Stimulated activated effector memory CD8-positive, alpha-beta T cell treated with anti-CD3 and anti-CD28 coated beads, Interleukin-12 subunit alpha, Interleukin-12 subunit beta, amount 100 ng/mL, for 72 hours (primary cell): Measurements from ENCODE around the gene THEM4.
"Not testable (repeated sequence)": the region's sequence is repeated elsewhere in the genome, so short reads cannot be mapped to it uniquely, and the experiment has no call there.

Experiments
- ATAC-seq: fragments of 150-1000 bp; cut with Tn5 transposase; 2 replicates; pipeline ENCODE4 v1.10.0; 2021
- DNase-seq, 2 donors: peaks; one replicate each; pipeline ENCODE4 v3.0.0; 2021 to 2022; ENCODE audit warnings: low spot score in 2 of 2
- H3K27ac Mint-ChIP-seq: one replicate; pipeline ENCODE4 v1.8.0; 2022; ENCODE audit warnings: mild to moderate bottlenecking, mixed read lengths
- H3K36me3 Mint-ChIP-seq: one replicate; pipeline ENCODE4 v1.8.0; 2022; ENCODE audit warnings: mild to moderate bottlenecking, mixed read lengths
- H3K4me1 Mint-ChIP-seq: one replicate; pipeline ENCODE4 v1.8.0; 2022; ENCODE audit warnings: mixed read lengths
- H3K4me3 Mint-ChIP-seq: one replicate; pipeline ENCODE4 v1.8.0; 2022; ENCODE audit warnings: mild to moderate bottlenecking, mixed read lengths
- H3K9me3 Mint-ChIP-seq: one replicate; pipeline ENCODE4 v1.8.0; 2022; ENCODE audit warnings: mixed read lengths

The THEM4 gene

GRCh38 chr1:151914076-151914475, 4.8 kb upstream of the THEM4 start:
- ATAC-seq (no peak), DNase-seq (no peak)
- Mint-ChIP-seq H3K36me3 (peaks cover 5% of the 10 kb centered on the region), H3K9me3 (no peaks in the 10 kb centered on the region), H3K27ac (no peak overlapping the region), H3K4me3 (no peak overlapping the region), H3K4me1 (peaks cover 7% of the 10 kb centered on the region)

- Mint-ChIP-seq H3K36me3 (peaks cover 7% of the 10 kb centered on the region), H3K27ac (no peak overlapping the region), H3K4me3 (no peak overlapping the region), H3K4me1 (peaks cover 13% of the 10 kb centered on the region), H3K9me3 (no peaks in the 10 kb centered on the region)
- no peak for ATAC-seq
- no peak for DNase-seq
Measured at GRCh38 chr1:151912973-151913372, 3.7 kb upstream of the THEM4 start.

GRCh38 chr1:151908228-151908691, 1.1 kb downstream of the THEM4 start:
- DNase-seq (no peak), ATAC-seq (no peak)
- peak overlapping the region; percentile 88 for H3K4me3 Mint-ChIP-seq
- H3K36me3 Mint-ChIP-seq, result peaks cover 19% of the 10 kb centered on the region
- peak overlapping the region; percentile 98 for H3K27ac Mint-ChIP-seq
- H3K4me1 Mint-ChIP-seq, result peaks cover 36% of the 10 kb centered on the region
- no peaks in the 10 kb centered on the region for H3K9me3 Mint-ChIP-seq

- no peak for DNase-seq
- Mint-ChIP-seq H3K9me3 (no peaks in the 10 kb centered on the region), H3K4me1 (peaks cover 36% of the 10 kb centered on the region), H3K27ac (peak overlapping the region; percentile 63), H3K4me3 (peak overlapping the region; percentile 88), H3K36me3 (peaks cover 19% of the 10 kb centered on the region)
- no peak for ATAC-seq
Measured at GRCh38 chr1:151907363-151908139, 1.8 kb downstream of the THEM4 start.

GRCh38 chr1:151906324-151906645, 3.0 kb downstream of the THEM4 start:
- Mint-ChIP-seq H3K27ac (peak overlapping the region; percentile 82), H3K4me1 (peaks cover 36% of the 10 kb centered on the region), H3K36me3 (peaks cover 19% of the 10 kb centered on the region), H3K4me3 (peak overlapping the region; percentile 42)
- not testable (repeated sequence) for H3K9me3 Mint-ChIP-seq, ATAC-seq, DNase-seq

- Mint-ChIP-seq H3K36me3 (peaks cover 19% of the 10 kb centered on the region), H3K4me3 (peak overlapping the region; percentile 42), H3K4me1 (peaks cover 36% of the 10 kb centered on the region), H3K27ac (peak overlapping the region; percentile 82)
- ATAC-seq, H3K9me3 Mint-ChIP-seq, DNase-seq: not testable (repeated sequence)
Measured at GRCh38 chr1:151905443-151906323, 3.6 kb downstream of the THEM4 start.

- peak overlapping the region; percentile 42 for H3K4me3 Mint-ChIP-seq
- no peak for DNase-seq
- peaks cover 4% of the 10 kb centered on the region for H3K9me3 Mint-ChIP-seq
- peaks cover 19% of the 10 kb centered on the region for H3K36me3 Mint-ChIP-seq
- H3K4me1 Mint-ChIP-seq, result peaks cover 39% of the 10 kb centered on the region
- peak overlapping the region; percentile 82 for H3K27ac Mint-ChIP-seq
- peak; percentile 51 for ATAC-seq
Measured at GRCh38 chr1:151905070-151905442, 4.3 kb downstream of the THEM4 start.

GRCh38 chr1:151902858-151903257, 6.5 kb downstream of the THEM4 start:
- peaks cover 4% of the 10 kb centered on the region for H3K9me3 Mint-ChIP-seq

GRCh38 chr1:151900804-151901203, 8.5 kb downstream of the THEM4 start:
- not testable (repeated sequence) for DNase-seq, H3K4me3 Mint-ChIP-seq, H3K36me3 Mint-ChIP-seq, ATAC-seq, H3K27ac Mint-ChIP-seq, H3K9me3 Mint-ChIP-seq
- peaks cover 51% of the 10 kb centered on the region for H3K4me1 Mint-ChIP-seq

More at GRCh38 chr1:151902858-151903257, 6.5 kb downstream of the THEM4 start:
- no peak for ATAC-seq
- H3K4me1 Mint-ChIP-seq, result peaks cover 45% of the 10 kb centered on the region
- H3K36me3 Mint-ChIP-seq, result peaks cover 10% of the 10 kb centered on the region
- no peak overlapping the region for H3K27ac Mint-ChIP-seq
- DNase-seq, result no peak
- H3K4me3 Mint-ChIP-seq, result no peak overlapping the region

- Mint-ChIP-seq H3K36me3 (peaks cover 20% of the 10 kb centered on the region), H3K9me3 (peaks cover 4% of the 10 kb centered on the region), H3K27ac (peak overlapping the region; percentile 78), H3K4me3 (peak overlapping the region; percentile 48), H3K4me1 (peaks cover 31% of the 10 kb centered on the region)
- peak; percentile 61 for ATAC-seq
- no peak for DNase-seq
Measured at GRCh38 chr1:151898519-151898991, 10.8 kb downstream of the THEM4 start.

- peak overlapping the region; percentile 48 for H3K4me3 Mint-ChIP-seq
- peaks cover 36% of the 10 kb centered on the region for H3K4me1 Mint-ChIP-seq
- peak overlapping the region; percentile 78 for H3K27ac Mint-ChIP-seq
- peaks cover 26% of the 10 kb centered on the region for H3K36me3 Mint-ChIP-seq
- ATAC-seq, result no peak
- peaks cover 4% of the 10 kb centered on the region for H3K9me3 Mint-ChIP-seq
- DNase-seq, result no peak
Measured at GRCh38 chr1:151897991-151898431, 11.3 kb downstream of the THEM4 start.

- Mint-ChIP-seq H3K27ac (no peak overlapping the region), H3K36me3 (peaks cover 60% of the 10 kb centered on the region)
- no peak for DNase-seq
Measured at GRCh38 chr1:151893176-151893924, 16.0 kb downstream of the THEM4 start.

GRCh38 chr1:151892190-151892589, 17.1 kb downstream of the THEM4 start:
- Mint-ChIP-seq H3K4me3 (no peak overlapping the region), H3K36me3 (peaks cover 71% of the 10 kb centered on the region), H3K27ac (peak overlapping the region; percentile 51), H3K4me1 (peaks cover 19% of the 10 kb centered on the region), H3K9me3 (no peaks in the 10 kb centered on the region)
- no peak for DNase-seq
- no peak for ATAC-seq

More at GRCh38 chr1:151893176-151893924, 16.0 kb downstream of the THEM4 start:
- ATAC-seq, result no peak
- Mint-ChIP-seq H3K4me3 (no peak overlapping the region), H3K4me1 (peaks cover 28% of the 10 kb centered on the region), H3K9me3 (no peaks in the 10 kb centered on the region)

GRCh38 chr1:151891512-151891911, 17.8 kb downstream of the THEM4 start:
- DNase-seq (no peak), ATAC-seq (no peak)
- peaks cover 78% of the 10 kb centered on the region for H3K36me3 Mint-ChIP-seq
- H3K27ac Mint-ChIP-seq, result peak overlapping the region; percentile 51
- H3K4me3 Mint-ChIP-seq, result no peak overlapping the region
- H3K4me1 Mint-ChIP-seq, result peaks cover 18% of the 10 kb centered on the region
- H3K9me3 Mint-ChIP-seq, result no peaks in the 10 kb centered on the region
